ENCODE results near the gene SFN.
A peak's percentile ranks its signal among the peaks of the same experiment; 100 is the strongest.
"Not testable (repeated sequence)": the region's sequence is repeated elsewhere in the genome, so short reads cannot be mapped to it uniquely, and the experiment has no call there.

The SFN gene

GRCh38 chr1:26874896-26875295, 11.9 kb downstream of the SFN start:
- no peak for DNase-seq

GRCh38 chr1:26877326-26877725, 14.4 kb downstream of the SFN start:
- DNase-seq = no peak

DNA sequence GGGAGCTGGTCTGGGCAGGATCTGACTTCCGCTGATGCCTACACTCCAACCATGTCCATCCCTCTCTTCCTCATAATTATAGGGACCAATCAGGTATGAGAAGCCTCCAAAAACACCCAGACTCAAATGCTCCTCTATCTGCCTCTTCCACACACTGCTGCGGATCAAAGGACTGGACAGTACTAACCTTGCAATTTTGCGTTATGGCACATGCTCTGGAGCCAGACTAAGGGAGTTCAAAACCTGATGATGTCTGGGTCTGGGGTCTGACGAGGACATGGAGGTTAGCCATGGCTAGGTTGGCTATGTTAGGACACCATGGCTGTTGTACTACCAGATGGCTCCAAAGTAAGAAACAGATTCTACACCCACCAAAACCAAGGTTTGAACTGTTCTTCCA, 16.8 kb downstream of the SFN start:
- DNase-seq = no peak

DNA sequence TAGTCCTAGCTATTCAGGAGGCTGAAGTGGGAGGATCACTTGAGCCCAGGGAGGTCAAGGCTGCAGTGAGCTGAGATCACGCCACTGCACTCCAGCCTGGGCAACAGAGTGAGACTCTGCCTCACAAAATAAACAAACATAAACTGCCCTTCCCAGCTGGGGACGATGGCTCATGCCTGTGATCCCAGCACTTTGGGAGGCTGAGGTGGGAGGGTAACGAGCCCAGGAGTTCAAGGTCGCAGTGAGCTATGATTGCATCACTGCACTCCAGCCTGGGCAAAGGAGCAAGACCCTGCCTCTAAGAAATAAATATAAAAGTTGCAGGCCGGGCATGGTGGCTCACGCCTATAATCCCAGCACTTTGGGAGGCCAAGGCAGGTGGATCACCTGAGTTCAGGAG, 18.7 kb downstream of the SFN start:
- not testable (repeated sequence) for DNase-seq

- no peak for DNase-seq
Measured at GRCh38 chr1:26882696-26883463, 19.9 kb downstream of the SFN start.

DNA sequence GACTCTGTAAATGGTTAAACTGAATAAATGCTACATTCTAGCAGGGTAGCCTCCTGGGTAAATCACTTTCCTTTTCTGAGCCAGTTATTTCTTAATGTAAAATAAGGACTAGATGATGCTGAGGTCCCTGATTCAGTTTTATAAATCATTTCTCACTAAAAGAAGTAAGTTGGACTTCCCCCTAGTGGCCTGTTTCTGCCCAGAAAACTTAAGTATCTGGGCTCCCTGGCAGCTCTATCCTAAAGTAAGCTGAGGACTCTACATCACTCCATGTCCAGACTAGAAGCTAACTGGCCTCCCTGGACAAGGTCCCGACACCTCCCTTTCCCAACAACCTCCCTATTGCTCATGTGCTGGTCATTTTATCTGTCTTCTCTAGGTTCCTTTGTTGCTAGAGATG, 24.2 kb downstream of the SFN start:
- no peak for DNase-seq

DNA sequence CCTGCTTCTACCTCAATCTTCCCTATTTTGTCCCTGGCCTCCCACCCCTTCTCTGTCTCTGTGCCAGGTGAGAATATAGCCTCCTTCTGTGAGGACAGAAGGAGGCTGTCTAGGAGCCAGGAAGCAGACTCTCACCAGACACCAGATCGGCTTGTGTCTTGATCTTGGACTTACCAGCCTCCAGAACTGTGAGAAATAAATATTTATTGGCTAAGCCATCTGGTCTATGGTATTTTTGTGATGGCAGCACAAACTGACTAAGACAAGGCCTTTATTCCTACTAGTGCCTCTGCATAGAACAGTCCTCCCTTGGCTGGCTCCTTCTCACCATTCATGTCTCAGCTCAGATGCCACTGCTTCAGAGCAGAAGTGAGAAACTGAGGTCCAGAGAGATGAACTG, 25.3 kb downstream of the SFN start:
- DNase-seq = no peak

DNA sequence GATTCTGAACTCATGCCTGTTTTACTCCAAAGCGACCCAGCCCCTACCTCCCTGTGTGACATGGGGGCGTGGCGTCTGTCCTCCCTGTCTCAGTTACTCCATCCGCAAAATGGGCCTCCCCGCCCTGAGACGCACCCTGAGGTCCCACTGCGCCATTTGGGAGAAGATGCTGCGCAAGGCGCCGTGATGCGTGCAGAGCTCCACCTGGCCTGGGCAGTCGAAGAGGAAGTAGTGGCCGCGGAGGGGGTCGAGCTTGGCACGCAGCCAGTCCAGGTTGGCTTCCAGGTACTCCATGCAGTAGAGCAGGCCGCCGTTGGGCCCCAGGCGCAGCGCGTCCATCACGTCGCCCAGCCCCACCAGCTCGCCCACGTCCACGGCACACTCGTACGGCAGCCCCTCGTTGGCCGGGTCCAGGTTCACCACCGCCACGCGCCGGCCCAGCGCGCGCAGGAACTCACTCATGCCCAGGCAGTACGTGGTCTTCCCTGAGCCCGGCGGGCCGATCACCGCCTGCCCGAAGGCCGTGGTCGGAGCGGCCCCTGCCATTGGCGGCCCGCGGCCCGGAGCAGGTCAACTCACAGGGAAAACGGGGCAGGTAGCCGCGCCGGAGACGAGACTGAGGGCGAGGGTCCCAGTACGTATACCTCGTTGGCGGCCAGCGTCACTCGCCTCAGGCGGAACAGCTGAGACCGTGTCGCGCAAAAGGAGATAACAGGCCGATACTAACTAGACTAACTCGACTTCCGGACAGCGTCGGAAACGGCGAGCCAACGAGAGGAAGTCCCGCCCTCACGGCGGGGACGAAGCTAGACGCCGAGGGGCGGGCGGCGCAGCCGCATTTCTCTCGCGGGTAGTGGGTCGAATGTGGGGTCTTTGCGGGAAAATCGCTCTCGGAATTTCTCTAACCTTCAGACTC, 26.9 kb downstream of the SFN start, which contains the start of gene GPN2:
GPN2 (minus strand) TSS at position 733 of the 916 bp plus-strand sequence; CDS start at position 546, 187 bp downstream.
- peak; percentile 86 for DNase-seq

DNA sequence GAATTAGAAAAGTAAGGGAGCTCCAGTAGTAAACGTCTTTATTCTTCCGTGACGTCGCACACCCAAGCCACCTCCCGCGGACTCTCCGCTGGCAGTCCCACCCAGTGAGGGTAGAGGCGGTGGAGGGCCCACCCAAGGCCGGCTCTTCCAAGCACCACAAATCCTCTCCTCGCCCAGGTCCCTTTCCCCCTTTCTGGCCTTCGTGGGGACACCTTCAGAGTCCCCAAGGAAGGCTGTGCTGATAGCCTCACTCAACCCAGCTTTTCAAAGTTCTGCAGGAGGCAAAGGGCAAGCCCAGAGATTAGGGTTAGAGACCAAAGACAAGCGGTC, 27.5 kb downstream of the SFN start:
- no peak for DNase-seq

GRCh38 chr1:26894263-26894662, 31.3 kb downstream of the SFN start:
- DNase-seq = no peak

DNA sequence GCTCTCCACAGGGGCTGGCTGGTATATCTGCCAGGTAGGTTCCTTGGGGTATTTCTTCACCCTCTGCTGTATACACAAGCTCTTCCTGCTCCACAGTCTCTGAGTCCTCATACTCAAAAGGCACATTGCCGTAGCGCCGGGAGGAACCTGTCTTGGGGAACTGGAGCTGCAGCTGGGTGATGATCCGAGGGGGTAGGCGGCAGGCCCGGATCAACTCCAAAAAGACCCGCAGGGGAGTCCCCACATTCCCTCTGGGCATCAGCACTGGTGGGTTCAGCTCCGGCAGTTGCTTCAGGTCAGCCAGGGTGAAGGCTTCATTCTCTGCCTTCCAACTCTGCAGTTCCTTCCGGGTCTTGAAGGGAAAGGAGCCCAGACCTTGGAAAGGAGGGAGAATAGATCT, 34.4 kb downstream of the SFN start:
- DNase-seq = no peak

DNA sequence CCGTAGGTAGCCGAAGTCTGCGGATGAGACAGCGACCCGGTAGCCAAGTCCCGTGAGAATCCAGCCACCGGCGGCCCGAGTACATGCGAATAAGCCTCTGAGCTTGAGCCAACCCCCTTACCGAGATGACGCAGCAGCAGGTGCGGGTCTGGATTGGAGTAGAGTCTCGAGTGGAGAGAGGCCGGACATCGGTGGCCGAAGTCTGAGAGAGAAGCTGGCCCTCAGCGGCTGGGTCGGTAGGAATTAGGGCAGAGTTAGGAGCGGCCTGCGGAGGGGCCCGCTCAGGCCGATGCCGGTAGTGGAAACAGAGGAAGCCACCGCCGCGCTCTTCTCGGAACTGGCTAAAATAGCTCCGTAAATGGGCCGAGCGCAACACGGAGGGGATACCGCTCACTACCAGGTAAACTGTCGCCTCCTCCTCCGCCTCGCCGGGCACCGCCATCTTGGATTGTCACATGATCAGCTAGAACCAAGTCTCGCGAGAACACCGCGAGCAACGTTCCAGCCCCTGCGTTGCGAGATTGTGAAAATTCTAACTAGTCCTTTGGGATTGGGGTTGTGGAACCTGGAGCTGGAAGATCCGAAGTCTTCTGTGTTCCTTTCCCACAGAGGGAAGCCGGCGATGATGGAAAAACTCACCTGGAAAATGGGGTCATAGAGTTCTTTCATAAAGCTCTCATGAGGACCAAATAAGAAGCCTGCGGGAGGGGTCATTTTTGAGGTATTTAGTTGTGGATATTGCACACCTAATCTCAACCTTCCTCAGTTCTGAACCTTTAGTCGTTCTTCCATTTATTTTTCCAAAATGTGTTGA, 37.3 kb downstream of the SFN start, which contains the start of gene GPATCH3:
GPATCH3 (minus strand) TSS at position 467 of the 814 bp plus-strand sequence; CDS start at position 442, 25 bp downstream.
- peak; percentile 92 for DNase-seq

- no peak for DNase-seq
Measured at GRCh38 chr1:26900815-26901511, 38.0 kb downstream of the SFN start.

- DNase-seq = no peak
Measured at GRCh38 chr1:26907071-26907917, 44.3 kb downstream of the SFN start.

DNA sequence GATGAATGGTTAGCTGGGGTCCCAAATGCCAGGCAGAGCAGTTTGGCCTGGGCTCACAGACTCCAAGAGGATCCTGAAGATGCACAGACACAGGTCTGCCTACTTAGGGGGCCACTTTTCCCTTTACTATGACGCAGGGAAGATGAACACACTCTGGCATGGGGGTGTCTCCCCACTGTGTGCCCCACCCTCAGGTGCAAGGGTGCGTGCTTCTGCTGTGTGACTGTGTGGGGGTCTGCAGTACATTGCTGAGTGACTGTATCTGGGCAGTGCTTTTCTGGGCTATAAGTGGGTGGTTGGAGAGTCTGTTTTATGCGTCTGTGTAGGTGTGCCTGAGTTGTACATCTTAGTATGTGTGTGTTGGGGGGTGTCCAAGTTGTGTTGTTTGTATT, 47.0 kb downstream of the SFN start:
- no peak for DNase-seq

- DNase-seq = no peak
Measured at GRCh38 chr1:26910343-26911160, 47.6 kb downstream of the SFN start.

DNA sequence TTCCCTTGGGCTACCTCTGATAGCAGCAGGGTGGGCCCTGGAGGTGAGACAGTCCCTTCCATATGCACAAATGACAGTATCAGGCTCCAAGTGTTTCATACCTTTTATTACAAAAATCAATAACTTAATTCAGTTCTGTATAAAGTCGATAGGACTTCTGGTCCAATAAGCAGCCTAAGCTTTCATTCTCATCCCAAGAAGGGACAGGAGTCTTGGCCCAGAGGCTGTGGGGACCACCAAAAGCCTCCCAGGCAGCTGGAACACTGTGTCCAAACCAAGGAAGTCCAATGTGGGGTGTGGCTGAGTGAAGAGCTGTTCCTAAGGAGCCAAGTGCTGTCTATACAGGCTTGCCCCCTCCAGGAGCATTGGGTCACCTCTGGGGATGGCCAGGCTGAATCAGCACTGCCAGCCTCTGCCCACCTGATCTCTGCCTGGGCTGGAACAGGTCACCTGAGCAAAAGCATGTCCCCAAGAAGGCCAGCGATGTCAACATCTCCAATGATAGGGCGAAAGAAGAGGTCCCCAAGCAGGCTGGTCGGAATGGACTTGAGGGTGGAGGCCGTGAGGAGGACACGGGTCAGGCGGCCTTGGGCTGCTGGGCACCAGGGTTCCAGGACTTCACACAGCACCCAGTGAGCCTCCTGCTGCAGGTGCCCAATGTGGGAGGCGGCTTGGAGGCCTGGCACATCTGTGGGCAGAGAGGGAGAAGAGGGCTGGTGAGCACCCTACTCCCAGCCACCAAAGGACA, 48.6 kb downstream of the SFN start:
- no peak for DNase-seq

GRCh38 chr1:26912147-26912490, 49.2 kb downstream of the SFN start:
- no peak for DNase-seq

DNA sequence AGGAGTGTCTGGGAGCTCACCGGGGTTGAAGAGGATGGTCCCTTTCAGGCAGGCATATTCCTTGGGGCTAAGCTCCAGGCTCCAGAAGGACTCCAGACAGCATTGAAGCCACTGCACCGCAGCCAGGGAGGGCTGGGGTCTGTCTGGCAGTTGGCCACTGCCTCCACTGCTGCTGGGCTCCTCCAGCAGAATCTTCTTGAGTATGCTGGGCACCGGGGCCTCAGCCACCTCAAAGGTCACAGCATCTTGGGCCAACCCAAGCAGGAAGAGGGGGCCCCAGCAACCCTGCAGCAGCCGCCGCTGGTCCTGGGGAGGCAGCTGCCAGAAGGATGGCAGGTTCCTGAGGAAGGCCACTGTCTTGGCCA, 50.4 kb downstream of the SFN start:
- DNase-seq = no peak

All from right hindlimb (tissue), 1 donor.